EL (cell line): ENCODE results near the gene KRTAP13-3.

Source experiments
- DNase-seq: peaks from one replicate; pipeline ENCODE4 v3.0.0-alpha.2; 2016

The KRTAP13-3 gene

DNA sequence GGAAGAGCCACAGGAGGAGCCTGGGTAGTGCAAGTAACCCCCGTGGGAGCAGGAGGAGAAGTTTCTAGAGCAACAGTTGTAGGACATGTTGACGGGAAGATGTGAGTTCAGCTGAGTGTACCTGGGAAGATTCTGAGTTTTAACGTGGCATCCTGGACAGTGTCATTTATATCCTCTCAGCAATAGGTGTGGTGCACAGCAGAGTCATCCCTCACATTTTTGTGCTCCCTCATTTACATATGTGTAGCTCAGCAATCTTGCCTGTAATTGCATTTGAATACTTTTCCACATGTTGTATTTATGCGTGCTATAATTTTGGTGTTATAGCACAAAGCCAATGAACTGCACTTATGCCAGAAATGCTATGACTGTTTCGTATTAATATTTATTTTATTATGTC, at the start of gene KRTAP13-3:
Gene KRTAP13-3 (minus strand): TSS at position 101 of the 400 bp plus-strand sequence. CDS start 14 bp downstream, at position 87.
- no peak for DNase-seq

GRCh38 chr21:30468900-30469714, 43.4 kb upstream of the KRTAP13-3 start:
- DNase-seq, result no peak

- DNase-seq, result no peak
These were observed 38.0 kb upstream of the KRTAP13-3 start for GRCh38 chr21:30463713-30464112.

DNA sequence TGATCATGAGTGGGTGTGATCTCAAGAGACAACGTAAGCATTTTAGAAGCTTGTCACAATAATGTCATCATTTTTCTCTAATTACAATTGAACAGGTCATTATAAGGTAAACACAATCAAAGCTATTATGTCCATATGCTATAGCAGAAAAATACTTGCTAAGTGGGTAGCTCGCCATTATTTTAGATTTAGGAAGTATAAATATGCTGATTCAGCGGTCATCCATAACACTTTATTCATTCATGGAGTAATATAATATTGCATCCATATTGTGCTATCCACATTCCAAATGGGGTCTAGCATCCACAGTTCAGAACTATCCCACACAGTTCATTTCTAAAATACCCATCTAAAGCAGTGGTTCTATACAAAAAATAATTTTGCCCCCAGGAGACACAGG, 22.8 kb upstream of the KRTAP13-3 start:
- DNase-seq, result no peak

GRCh38 chr21:30447056-30447455, 21.3 kb upstream of the KRTAP13-3 start:
- no peak for DNase-seq

- no peak for DNase-seq
These were observed 18.5 kb upstream of the KRTAP13-3 start for GRCh38 chr21:30444204-30444603.

DNA sequence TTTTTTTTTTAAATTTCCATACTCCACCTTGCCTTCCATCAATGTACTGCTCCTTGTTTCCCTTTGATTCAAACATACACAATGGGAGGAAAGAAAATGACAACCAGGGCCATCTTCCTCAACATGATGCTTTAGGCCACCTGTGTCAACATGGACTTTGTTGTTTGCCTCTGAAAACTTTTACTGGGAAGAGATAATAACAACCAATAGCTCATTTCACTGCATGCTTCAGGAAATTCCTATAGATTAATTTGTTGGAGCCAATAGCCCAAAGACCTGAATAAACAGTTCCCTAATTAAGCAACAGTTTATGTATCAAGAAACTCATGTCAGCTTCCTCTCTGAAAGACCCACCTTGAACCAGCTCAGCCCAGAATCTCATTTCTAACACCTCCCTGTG, 17.5 kb upstream of the KRTAP13-3 start:
- no peak for DNase-seq

DNA sequence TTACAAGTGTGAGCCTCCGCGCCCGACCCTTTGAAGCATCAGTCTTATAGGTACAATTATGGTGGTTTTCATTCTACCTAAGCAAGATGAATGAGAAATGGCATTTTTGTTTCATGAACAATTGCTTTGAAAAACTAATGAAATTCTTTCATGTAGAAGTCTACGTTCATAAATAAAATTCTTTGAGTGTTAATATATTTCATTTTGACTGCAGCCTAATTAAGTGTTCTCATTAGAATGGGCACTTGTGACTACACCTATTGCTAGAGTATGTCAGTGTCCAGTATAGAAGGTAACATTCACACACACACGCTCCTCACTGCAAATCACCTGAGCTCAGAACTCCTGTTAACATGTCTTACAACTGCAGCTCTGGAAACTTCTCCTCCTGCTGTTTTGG, 14.2 kb upstream of the KRTAP13-3 start, which contains the start of gene KRTAP15-1:
Gene KRTAP15-1 (plus strand): TSS at position 301 of the 400 bp plus-strand sequence. CDS start 53 bp downstream, at position 354.
- DNase-seq, result no peak

DNA sequence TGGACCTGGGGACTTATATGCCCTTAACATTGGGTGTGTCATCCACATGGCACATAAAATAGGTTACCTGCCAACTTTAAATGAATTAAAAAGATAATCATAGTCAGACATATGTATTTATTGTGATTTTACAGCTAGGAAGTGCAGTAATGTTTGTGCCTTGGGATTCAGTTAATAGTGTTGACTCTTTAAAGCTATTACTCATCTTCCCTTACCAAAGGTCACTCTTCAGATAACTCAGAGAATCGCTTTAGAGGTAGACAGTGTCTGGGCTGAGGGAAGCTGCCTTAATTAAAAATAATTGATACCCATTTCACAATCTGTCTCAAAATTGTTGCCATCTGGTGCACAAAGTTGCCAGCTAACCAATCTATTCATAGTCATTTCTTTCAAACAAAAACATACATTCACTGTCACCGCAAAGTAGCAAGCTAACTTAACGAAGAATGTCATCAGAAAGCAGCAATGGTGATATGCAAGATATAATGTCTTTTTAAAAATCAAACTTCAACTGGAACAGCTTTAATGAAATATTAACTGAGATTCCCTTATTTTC, 11.4 kb upstream of the KRTAP13-3 start:
- no peak for DNase-seq

- no peak for DNase-seq
These were observed 8.4 kb upstream of the KRTAP13-3 start for GRCh38 chr21:30434033-30434631.

GRCh38 chr21:30430170-30430655, 4.5 kb upstream of the KRTAP13-3 start, which contains the start of gene KRTAP13-4:
Gene KRTAP13-4, plus strand, starts transcription at chr21:30430220. Its CDS starts 56 bp downstream, at chr21:30430276.
- no peak for DNase-seq

DNA sequence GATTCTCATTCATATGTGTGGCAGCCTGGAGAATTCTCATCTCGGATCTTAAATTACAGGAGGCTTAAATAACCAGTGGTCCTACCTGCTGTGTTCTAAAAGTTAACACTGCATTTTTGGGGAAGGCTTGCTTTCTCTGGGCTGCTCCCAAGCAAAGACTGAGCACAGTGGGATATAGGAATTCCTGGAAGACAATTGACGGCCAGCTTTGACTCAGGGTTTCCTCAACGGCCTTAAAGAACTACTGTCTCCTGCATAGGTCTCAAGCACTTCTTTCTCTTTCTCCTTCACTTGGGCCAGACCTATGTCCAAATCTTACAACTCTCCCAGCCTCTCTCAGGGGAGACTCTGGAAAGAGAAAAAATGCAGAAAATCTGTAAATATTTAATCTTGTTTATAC, 1.0 kb upstream of the KRTAP13-3 start:
- DNase-seq, result no peak

- no peak for DNase-seq
These were observed 9.7 kb downstream of the KRTAP13-3 start for GRCh38 chr21:30415993-30416392.

- no peak for DNase-seq
These were observed 16.8 kb downstream of the KRTAP13-3 start for GRCh38 chr21:30408782-30409494.

DNA sequence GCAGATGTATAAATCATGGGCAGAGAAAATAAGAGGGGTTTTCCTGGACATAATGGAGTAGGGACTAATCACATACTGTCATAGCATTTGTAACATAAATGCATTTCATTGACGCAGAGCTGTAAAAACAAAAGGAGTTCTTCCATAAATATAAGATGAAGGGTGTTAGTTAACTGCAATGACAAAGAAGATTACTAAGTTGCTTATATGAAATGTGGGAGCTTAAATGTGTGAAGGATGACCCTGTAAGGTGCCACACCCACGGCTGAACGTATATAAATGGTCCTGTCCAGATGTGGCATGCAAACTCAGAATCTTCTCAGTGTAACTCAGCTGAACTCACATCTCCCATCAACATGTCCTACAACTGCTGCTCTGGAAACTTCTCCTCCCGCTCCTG, 30.0 kb downstream of the KRTAP13-3 start, which contains the start of gene KRTAP13-1:
Gene KRTAP13-1 (plus strand): TSS at position 301 of the 400 bp plus-strand sequence. CDS start 56 bp downstream, at position 357.
- DNase-seq, result no peak

- no peak for DNase-seq
These were observed 34.2 kb downstream of the KRTAP13-3 start for GRCh38 chr21:30391492-30392025.

- DNase-seq, result no peak
These were observed 43.5 kb downstream of the KRTAP13-3 start for GRCh38 chr21:30382201-30382600.
